ENCODE measurements around the gene NMS. TPM values are rescaled to one million over a fixed set of nuclear protein-coding genes. Genes with fewer than 3 reads are reported as not detected.
A peak's percentile ranks its signal among the peaks of the same experiment; 100 is the strongest.
"Not testable (repeated sequence)": the region's sequence is repeated elsewhere in the genome, so short reads cannot be mapped to it uniquely, and the experiment has no call there.

NMS gene
- total and polyA plus RNA-seq, 5 experiments from 2014 or later, result not detected

DNA sequence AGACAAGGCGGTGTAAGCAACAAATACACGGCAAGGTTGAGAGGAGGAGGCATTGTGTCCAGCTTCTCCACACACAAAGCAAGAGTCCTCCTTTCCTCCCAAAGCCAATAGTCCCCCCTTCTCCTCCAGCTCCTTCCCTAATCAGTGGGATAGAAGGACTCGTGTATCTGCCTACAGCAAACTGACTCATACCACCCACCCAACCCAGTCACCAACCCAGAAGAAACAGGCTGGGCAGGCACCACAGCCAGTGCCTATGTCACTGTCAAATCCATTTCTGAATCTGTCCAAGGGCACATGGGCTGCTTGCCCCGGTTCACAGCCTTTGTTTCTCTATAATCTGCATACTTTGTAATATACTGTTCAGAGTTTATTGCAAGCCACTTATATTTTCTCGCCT, 19.2 kb upstream of the NMS start:
- Mint-ChIP-seq H3K4me1 (no peaks in the 10 kb centered on the region), H3K4me3 (no peak overlapping the region), H3K27me3 (peaks cover 2 to 6% (median 3%) of the 10 kb centered on the region in 5 donors), H3K9me3 (peaks cover 0 to 11% (median 3%) of the 10 kb centered on the region in 9 donors), H3K27ac (no peak overlapping the region), H3K36me3 (peaks cover 0 to 2% (median 0%) of the 10 kb centered on the region in 3 donors)
- ATAC-seq (no peak), DNase-seq (no peak)
- POLR2A ChIA-PET, result no interaction called here

DNA sequence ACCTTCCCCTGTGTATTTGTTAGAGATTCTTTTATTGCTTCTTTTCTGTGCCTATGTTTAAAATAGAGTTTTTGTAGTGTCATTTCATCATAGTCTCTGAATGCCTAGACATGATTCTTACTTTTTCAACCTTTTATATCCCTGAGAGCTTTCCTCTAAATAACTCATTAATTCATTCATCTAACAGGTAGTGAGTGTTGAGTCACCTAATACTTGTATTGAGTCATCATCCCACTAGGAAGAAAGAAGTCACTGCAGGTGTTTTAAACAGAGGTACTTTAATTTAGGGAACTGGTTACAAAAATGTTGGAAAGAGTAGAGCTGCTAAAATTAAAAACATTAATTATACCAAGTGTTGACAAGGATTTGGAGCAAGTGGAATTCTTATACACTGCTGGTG, 18.5 kb upstream of the NMS start:
- H3K4me3 Mint-ChIP-seq, result no peak overlapping the region
- no peaks in the 10 kb centered on the region for H3K4me1 Mint-ChIP-seq
- ATAC-seq (no peak), DNase-seq (no peak)
- H3K27ac Mint-ChIP-seq, result no peak overlapping the region
- POLR2A ChIA-PET, result no interaction called here
- peaks cover 0 to 17% (median 5%) of the 10 kb centered on the region in 9 donors for H3K9me3 Mint-ChIP-seq
- peaks cover 2 to 6% (median 3%) of the 10 kb centered on the region in 5 donors for H3K27me3 Mint-ChIP-seq
- H3K36me3 Mint-ChIP-seq, result peaks cover 0 to 2% (median 0%) of the 10 kb centered on the region in 3 donors

DNA sequence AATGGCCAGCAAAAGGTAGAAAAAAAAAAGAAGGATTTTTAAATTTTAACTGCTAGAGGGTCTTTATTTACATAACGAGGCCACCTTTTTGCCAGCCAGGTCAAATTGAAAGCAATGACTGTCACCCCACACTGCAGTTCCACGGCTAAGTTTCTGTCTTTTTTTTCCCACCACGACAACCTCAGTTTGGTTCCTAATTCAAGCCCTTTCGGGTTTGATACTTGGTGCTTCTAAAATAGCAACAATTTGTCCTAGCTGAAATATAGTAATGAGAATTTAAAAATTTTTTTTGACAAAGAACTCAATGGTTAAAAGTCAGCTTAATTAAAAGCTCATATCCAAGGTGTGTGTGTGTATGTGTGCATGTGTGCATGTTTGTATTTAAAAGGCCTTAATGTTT, 16.4 kb upstream of the NMS start:
- Mint-ChIP-seq H3K36me3 (peaks cover 0 to 7% (median 2%) of the 10 kb centered on the region in 3 donors), H3K27me3 (peaks cover 2 to 6% (median 3%) of the 10 kb centered on the region in 5 donors), H3K4me3 (no peak overlapping the region), H3K9me3 (peaks cover 0 to 33% (median 10%) of the 10 kb centered on the region in 9 donors), H3K4me1 (no peaks in the 10 kb centered on the region), H3K27ac (no peak overlapping the region)
- ATAC-seq, result no peak
- POLR2A ChIA-PET, result no interaction called here
- DNase-seq, result no peak

DNA sequence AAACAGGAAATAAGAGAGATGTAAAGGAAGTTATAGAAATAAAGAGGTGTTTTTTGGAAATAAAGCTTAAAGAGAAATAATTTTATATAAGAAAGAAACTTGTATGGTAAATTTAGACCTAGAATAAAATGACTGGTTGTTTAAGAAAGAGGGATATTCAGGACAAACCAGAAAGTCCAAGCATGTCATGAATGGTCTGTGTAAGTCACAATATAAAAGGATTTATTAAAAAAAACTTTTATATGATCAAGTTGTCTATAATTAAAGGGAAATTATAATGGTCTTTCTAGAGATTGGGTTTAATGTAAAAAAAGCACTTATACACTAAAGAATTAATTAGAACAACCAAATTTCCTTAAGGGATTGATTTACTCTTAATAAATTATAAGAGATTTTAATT, 13.9 kb upstream of the NMS start:
- peaks cover 9 to 51% (median 17%) of the 10 kb centered on the region in 9 donors for H3K9me3 Mint-ChIP-seq
- not testable (repeated sequence) for H3K4me1 Mint-ChIP-seq

DNA sequence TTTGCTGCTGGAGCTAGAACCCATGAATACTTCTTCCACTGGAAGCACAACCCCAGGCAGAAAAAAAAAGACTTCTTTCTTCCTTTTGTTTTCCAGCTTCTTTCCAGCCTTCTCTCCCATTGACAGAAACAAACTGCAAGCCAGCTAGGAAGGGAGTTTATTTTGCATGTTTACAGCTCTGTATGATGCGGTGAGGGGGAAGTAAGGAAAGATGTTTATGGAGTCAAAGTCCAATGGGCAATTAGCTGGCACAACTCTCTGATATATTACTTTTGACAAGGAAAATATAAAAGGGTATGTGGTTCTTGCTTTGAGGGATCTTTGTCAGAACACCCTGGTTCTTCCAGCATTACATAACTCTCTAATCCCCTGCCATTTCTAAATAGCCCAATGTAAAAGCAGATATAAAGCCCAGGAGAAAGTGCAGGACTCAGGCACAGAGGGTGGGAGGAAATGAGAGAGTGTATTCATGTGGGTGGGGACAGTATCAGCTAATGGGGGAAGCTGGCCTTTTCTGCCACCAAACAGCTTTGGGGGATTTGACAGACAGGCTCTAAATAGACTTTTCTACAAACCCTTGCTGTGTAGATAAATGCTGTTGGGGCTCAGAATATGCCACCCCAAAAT, 9.3 kb upstream of the NMS start:
- peaks cover 9 to 41% (median 13%) of the 10 kb centered on the region in 9 donors for H3K9me3 Mint-ChIP-seq
- POLR2A ChIA-PET, result no interaction called here
- H3K27ac Mint-ChIP-seq, result no peak overlapping the region
- H3K27me3 Mint-ChIP-seq, result peaks cover 4 to 17% (median 7%) of the 10 kb centered on the region in 5 donors
- H3K4me1 Mint-ChIP-seq, result no peaks in the 10 kb centered on the region
- DNase-seq (no peak), ATAC-seq (no peak)
- no peak overlapping the region for H3K4me3 Mint-ChIP-seq
- H3K36me3 Mint-ChIP-seq, result peaks cover 0 to 11% (median 9%) of the 10 kb centered on the region in 3 donors

More for the DNA sequence above, 13.9 kb upstream of the NMS start:
- ATAC-seq, H3K27ac Mint-ChIP-seq, POLR2A ChIA-PET, H3K4me3 Mint-ChIP-seq, DNase-seq: not testable (repeated sequence)
- H3K36me3 Mint-ChIP-seq, result peaks cover 0 to 11% (median 11%) of the 10 kb centered on the region in 3 donors
- H3K27me3 Mint-ChIP-seq, result peaks cover 2 to 15% (median 3%) of the 10 kb centered on the region in 5 donors

DNA sequence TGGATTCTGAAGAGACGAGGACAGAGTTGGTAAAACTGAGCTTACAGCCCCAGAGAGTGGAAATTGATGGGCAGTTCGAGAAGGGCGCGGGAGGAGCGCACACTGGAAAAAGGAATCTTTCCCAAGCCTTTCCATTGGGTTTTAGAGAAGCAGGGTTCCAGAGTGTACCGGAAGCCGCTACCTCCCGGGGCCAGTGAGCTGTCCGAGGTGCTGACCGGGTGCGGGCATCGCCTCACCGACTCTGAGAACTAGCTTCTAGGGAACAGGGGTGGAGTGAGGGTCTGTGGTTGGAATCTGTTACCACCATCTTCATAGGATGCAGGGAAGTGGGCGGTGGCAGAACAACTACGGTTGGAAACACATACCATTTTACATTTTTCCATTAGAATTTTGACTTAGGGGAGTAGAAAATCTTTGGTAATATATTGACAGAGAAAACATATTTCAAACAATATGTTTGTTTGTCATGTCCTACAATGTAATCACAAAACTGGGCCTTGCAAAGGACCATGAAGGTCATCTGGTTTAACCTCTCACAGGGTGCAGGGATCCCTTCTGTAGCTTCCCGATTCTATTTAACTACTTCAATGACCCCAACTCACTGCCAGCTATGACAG, 724 bp downstream of the NMS start:
- POLR2A ChIA-PET, result no interaction called here
- no peak overlapping the region for H3K4me3 Mint-ChIP-seq
- no peak overlapping the region for H3K27ac Mint-ChIP-seq

DNA sequence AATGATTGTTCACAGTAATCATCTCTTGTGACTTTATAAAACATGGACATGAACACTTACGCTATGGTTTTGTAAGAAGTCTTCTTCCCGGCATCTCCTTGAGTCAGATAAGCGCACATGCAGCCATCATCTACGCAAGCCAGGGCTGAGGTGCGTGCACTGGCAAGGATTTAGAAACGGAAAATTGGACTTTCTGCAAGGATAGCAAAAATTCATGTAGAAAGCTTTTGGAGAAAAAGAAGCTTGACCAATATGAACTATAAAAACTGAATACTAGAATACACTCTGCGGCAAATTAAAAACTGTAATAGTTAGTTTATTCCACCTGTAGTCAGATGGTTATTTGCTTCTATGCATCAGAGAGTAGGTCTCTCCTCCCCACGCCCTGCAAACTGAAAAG, 6.3 kb downstream of the NMS start:
- Mint-ChIP-seq H3K4me3 (no peak overlapping the region), H3K36me3 (no peaks in the 10 kb centered on the region), H3K9me3 (peaks cover 0 to 2% (median 0%) of the 10 kb centered on the region in 9 donors), H3K27ac (no peak overlapping the region), H3K27me3 (peaks cover 4 to 35% (median 18%) of the 10 kb centered on the region in 5 donors), H3K4me1 (no peaks in the 10 kb centered on the region)
- POLR2A ChIA-PET, result no interaction called here
- DNase-seq (no peak), ATAC-seq (no peak)

More for the DNA sequence above, 724 bp downstream of the NMS start:
- DNase-seq (no peak), ATAC-seq (no peak)
- Mint-ChIP-seq H3K27me3 (peaks cover 6 to 57% (median 42%) of the 10 kb centered on the region in 5 donors), H3K36me3 (no peaks in the 10 kb centered on the region), H3K4me1 (peaks cover 0 to 2% (median 0%) of the 10 kb centered on the region in 4 donors), H3K9me3 (peaks cover 0 to 2% (median 0%) of the 10 kb centered on the region in 9 donors)

DNA sequence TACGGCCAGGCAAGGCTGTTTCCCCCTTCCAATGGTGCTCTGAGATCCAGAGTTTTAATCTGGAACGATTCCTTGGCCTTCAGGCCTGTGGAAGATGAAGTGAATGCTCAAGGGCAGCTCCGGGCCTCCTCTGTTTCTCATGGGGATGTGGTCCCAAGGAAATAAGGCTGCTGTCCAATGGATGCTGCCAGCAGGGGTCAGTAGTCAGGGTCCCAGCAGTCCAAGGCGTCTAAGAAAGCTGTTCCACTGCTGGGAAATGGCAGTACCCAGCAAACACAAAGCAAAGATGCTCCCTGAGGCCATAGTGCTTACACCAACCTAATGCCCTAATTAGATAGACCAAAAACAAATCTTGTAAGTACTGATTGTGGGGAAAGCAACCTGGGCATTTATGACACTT, 12.5 kb downstream of the NMS start:
- H3K4me1 Mint-ChIP-seq, result no peaks in the 10 kb centered on the region
- POLR2A ChIA-PET, result no interaction called here

DNA sequence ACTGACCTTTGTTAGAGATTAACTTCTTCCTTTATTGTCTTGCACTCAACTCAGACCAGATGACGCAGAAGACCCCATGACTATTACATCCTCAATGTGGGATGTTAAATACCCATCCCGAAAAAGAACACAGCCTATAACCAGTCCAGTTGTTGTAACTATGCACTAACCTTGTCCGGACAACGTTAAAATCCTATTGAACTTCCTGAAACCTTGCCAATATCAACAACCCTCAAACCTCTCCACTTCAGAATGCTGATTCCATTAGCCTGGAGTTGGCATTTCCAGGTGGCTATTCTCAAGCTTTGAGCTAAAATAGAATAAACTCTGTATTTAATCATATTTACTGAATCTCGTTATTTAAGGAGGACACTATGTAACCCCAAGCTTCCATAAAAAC, 13.6 kb downstream of the NMS start:
- Mint-ChIP-seq H3K36me3 (no peaks in the 10 kb centered on the region), H3K4me3 (no peak overlapping the region), H3K9me3 (peaks cover 0 to 10% (median 0%) of the 10 kb centered on the region in 9 donors), H3K27me3 (peaks cover 0 to 4% (median 0%) of the 10 kb centered on the region in 5 donors), H3K27ac (no peak overlapping the region), H3K4me1 (no peaks in the 10 kb centered on the region)
- POLR2A ChIA-PET, result no interaction called here
- DNase-seq (no peak), ATAC-seq (no peak)

More for the DNA sequence above, 12.5 kb downstream of the NMS start:
- ATAC-seq (no peak), DNase-seq (no peak)
- H3K4me3 Mint-ChIP-seq, result no peak overlapping the region
- peaks cover 1 to 9% (median 4%) of the 10 kb centered on the region in 5 donors for H3K27me3 Mint-ChIP-seq
- peaks cover 0 to 10% (median 0%) of the 10 kb centered on the region in 9 donors for H3K9me3 Mint-ChIP-seq
- no peaks in the 10 kb centered on the region for H3K36me3 Mint-ChIP-seq
- no peak overlapping the region for H3K27ac Mint-ChIP-seq

DNA sequence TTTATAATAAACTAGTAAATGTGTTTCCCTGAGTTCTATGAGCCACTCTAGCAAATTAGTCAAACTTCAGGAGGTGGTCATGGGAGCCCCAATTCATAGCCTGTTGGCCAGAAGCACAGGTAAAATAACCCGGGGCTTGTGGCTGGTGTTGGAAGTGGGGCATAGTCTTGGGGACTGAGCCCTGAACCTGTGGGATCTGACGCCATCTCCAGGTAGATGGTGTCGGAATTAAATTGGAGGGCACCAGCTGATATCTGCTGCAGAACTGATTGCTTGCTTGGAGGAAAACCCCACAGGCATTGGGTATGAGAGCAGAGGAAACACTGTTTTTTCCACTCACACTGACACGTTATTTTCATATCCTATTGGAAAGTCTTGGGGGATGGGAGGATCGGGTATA, 14.1 kb downstream of the NMS start:
- H3K27ac Mint-ChIP-seq, result no peak overlapping the region
- DNase-seq, result no peak
- ATAC-seq, result no peak

DNA sequence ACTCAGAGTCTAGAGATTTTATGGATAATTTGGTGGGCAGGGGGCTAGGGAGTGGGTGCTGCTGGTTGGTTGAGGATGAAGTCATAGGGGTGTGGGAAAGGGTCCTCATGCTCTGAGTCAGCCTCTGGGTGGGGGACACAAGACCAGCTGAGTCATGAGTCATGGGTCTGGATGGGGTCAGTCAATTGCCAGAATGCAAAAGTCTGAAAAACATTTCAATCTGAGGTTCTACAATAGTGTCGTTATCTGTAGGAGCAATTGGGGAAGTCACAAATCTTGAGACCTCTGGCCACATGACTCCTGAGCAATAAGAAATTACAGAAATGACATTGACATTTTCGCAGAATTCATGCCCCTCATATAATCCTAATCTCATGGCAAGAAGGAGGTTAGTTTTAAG, 15.1 kb downstream of the NMS start:
- POLR2A ChIA-PET, result no interaction called here
- H3K36me3 Mint-ChIP-seq, result no peaks in the 10 kb centered on the region
- H3K4me1 Mint-ChIP-seq, result no peaks in the 10 kb centered on the region
- no peak overlapping the region for H3K4me3 Mint-ChIP-seq
- peak overlapping the region in 1 of 10 donors; percentile 43 for H3K27ac Mint-ChIP-seq
- H3K9me3 Mint-ChIP-seq, result peaks cover 0 to 10% (median 0%) of the 10 kb centered on the region in 9 donors
- H3K27me3 Mint-ChIP-seq, result peaks cover 0 to 4% (median 0%) of the 10 kb centered on the region in 5 donors
- DNase-seq (no peak), ATAC-seq (no peak)

More for the DNA sequence above, 14.1 kb downstream of the NMS start:
- H3K27me3 Mint-ChIP-seq, result peaks cover 0 to 4% (median 0%) of the 10 kb centered on the region in 5 donors
- H3K9me3 Mint-ChIP-seq, result peaks cover 0 to 10% (median 0%) of the 10 kb centered on the region in 9 donors
- no peaks in the 10 kb centered on the region for H3K4me1 Mint-ChIP-seq
- POLR2A ChIA-PET, result no interaction called here
- no peak overlapping the region for H3K4me3 Mint-ChIP-seq
- no peaks in the 10 kb centered on the region for H3K36me3 Mint-ChIP-seq

DNA sequence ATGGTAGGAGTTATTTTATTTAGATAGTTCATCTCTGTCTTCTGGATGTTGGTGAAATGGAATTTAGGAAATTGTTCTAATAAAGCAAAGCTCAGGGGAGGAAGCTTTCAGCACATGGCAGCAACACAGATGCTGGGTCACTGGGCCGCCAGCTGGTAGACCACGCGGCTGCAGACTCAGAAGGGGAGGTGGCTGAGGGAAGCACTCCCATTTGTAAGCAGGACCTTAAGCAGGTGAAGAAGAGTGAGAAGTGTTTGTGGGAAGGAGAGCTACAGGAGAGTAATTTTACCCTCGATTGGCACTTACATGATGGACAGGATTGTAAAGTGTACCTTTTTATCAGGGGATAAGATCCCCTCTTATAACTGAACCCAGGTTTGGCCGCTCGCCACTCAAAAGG, 24.4 kb downstream of the NMS start:
- no peak overlapping the region for H3K4me3 Mint-ChIP-seq
- peaks cover 0 to 9% (median 9%) of the 10 kb centered on the region in 3 donors for H3K36me3 Mint-ChIP-seq
- peaks cover 0 to 5% (median 0%) of the 10 kb centered on the region in 4 donors for H3K4me1 Mint-ChIP-seq
- DNase-seq (no peak), ATAC-seq (no peak)
- peaks cover 4 to 30% (median 15%) of the 10 kb centered on the region in 5 donors for H3K27me3 Mint-ChIP-seq
- peaks cover 0 to 12% (median 3%) of the 10 kb centered on the region in 9 donors for H3K9me3 Mint-ChIP-seq
- peak overlapping the region in 1 of 10 donors; percentile 49 for H3K27ac Mint-ChIP-seq
- POLR2A ChIA-PET, result no interaction called here

DNA sequence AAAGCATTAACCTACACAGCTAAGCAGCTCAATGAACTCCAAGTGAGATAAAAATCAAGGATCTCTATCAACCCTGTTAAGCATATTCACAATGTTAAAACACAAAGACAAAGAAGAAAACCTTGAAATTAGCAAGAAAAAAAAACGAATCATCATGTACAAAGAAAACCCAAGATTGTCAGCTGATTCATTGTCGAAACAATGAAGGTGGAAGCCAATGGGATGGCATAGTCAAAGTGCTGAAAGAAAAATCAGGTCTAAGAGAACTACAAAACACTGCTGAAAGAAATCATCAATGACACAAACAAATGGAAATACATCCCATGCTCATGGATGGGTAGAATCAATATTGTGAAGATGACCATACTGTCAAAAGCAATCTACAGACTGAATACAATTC, 32.5 kb downstream of the NMS start:
- H3K4me1 Mint-ChIP-seq, result no peaks in the 10 kb centered on the region
- DNase-seq (no peak), ATAC-seq (no peak)
- peaks cover 0 to 34% (median 26%) of the 10 kb centered on the region in 3 donors for H3K36me3 Mint-ChIP-seq
- POLR2A ChIA-PET, result no interaction called here
- H3K27ac Mint-ChIP-seq, result no peak overlapping the region
- H3K4me3 Mint-ChIP-seq, result no peak overlapping the region
- H3K9me3 Mint-ChIP-seq, result peaks cover 8 to 63% (median 37%) of the 10 kb centered on the region in 9 donors
- peaks cover 3 to 32% (median 8%) of the 10 kb centered on the region in 5 donors for H3K27me3 Mint-ChIP-seq

Data from naive thymus-derived CD8-positive, alpha-beta T cell (primary cell).